Subcutaneous adipose tissue (tissue), 4 donors: ENCODE measurements around the gene SAMM50. TPM values are rescaled to one million over a fixed set of nuclear protein-coding genes. Genes with fewer than 3 reads are reported as not detected.

Source experiments
- total RNA-seq, 4 donors: library from RNA; depleted of rRNA; stranded (reverse); fragments of >200 nt; gene quantifications; one replicate each; pipeline ENCODE4 v1.1.0, GENCODE V29; 2016
- TF ChIP-seq, protein P1 (sequence below): fragments of 450-650 bp; IDR thresholded peaks from one replicate; pipeline ENCODE4 v1.5.1; 2016; ENCODE audit warnings: low read depth, mild to moderate bottlenecking, control low read depth, antibody characterized with exemption, moderate library complexity

The SAMM50 gene
- total RNA-seq, 4 donors from 2014 or later = 31.3 to 54.1 (median 42.2) TPM

DNA sequence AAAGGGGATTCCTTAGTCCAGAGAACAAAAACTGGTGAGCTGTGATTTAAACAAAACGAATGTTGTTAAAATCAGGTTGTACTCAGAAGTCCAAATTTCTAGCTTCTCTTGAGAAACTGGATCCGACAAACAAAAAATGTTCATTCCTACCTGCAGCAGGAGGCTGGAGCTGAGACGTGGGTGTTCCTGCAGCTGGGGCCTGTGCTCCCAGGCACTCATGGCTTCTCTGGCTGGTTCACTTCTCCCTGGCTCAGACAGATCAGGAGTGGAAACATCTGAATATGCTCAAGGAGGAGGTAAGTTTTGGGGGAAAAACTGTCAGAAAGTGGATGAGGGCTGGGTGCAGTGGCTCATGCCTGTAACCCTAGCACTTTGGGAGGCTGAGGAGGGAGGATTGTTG, 44.1 kb downstream of the SAMM50 start:
- TF ChIP-seq, protein P1, sequence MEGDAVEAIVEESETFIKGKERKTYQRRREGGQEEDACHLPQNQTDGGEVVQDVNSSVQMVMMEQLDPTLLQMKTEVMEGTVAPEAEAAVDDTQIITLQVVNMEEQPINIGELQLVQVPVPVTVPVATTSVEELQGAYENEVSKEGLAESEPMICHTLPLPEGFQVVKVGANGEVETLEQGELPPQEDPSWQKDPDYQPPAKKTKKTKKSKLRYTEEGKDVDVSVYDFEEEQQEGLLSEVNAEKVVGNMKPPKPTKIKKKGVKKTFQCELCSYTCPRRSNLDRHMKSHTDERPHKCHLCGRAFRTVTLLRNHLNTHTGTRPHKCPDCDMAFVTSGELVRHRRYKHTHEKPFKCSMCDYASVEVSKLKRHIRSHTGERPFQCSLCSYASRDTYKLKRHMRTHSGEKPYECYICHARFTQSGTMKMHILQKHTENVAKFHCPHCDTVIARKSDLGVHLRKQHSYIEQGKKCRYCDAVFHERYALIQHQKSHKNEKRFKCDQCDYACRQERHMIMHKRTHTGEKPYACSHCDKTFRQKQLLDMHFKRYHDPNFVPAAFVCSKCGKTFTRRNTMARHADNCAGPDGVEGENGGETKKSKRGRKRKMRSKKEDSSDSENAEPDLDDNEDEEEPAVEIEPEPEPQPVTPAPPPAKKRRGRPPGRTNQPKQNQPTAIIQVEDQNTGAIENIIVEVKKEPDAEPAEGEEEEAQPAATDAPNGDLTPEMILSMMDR = no peak

DNA sequence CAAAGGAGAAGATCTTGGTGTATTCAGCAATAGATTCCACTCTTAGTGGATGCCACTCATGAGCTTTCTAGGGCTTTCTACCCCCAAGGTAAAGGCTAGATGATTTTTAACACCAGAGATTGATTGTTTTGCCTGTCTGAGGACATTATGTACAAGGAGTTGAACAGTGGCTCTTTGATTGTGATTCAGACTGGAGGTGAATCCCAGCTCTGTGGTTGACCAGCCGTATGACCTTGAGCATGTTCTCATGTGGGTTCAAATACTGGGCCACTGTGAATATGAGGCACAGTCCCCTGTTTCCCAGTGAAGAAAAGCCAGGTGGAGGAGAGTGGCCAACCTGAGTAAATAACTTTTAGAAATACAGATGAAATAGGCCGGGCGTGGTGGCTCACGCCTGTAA, 44.9 kb downstream of the SAMM50 start:
- TF ChIP-seq, protein P1 = no peak

DNA sequence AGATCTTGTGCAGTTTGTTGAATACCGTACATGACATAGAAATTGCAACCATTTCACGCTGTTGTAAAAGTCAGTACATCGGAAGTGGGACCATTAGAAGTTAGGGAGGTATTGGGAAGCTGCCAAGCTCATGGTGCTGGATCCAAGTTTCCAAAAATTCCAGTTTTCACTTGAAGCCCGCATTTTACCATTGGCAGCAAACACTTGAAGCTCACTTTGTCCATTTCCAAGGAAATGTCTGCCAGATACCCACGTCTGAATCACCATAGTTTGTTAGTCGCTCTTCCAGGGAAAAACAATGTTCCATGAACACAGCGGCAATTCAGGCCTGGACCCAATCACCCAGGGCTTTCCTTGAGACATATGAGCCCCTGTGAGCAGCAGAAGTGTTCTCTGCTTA, 46.3 kb downstream of the SAMM50 start:
- TF ChIP-seq, protein P1 = no peak

DNA sequence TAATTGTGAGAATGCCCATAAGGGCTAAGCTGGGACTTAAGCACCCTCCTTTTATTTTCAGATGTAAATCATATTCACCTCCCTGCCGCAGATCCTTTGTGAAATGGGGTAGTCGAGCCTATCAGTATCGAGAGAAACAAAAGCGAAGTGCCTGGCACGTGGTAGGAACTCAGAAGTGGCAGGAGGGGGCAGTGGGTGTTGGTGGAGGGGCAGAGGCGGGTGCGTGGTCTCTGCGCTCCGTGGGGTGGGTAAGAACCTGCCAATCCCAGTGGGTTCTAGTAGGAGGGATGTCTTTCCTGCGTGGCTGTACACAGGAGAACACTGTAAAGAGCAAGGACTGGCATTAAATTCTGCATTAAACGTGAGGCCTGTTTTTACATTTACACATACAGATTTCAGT, 47.1 kb downstream of the SAMM50 start:
- TF ChIP-seq, protein P1 = no peak

DNA sequence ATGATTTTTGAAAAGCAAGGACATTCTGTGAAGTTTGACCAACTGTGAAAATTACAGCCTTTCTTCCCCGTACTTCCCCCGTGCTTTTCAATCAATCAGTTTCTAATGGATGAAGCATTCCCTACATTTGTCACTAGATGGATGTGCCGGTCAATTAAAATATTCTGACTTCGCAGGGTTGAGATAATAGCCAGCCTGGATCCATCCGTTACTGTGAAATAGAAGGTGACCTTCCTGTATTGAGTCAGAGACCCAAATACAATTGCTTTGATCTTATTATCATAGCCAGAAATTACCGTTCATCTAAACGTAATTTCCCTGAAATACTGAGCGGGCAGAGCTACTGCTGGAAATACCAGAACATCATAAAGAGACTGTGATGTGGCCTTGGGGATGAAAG, 47.8 kb downstream of the SAMM50 start:
- TF ChIP-seq, protein P1 = no peak

DNA sequence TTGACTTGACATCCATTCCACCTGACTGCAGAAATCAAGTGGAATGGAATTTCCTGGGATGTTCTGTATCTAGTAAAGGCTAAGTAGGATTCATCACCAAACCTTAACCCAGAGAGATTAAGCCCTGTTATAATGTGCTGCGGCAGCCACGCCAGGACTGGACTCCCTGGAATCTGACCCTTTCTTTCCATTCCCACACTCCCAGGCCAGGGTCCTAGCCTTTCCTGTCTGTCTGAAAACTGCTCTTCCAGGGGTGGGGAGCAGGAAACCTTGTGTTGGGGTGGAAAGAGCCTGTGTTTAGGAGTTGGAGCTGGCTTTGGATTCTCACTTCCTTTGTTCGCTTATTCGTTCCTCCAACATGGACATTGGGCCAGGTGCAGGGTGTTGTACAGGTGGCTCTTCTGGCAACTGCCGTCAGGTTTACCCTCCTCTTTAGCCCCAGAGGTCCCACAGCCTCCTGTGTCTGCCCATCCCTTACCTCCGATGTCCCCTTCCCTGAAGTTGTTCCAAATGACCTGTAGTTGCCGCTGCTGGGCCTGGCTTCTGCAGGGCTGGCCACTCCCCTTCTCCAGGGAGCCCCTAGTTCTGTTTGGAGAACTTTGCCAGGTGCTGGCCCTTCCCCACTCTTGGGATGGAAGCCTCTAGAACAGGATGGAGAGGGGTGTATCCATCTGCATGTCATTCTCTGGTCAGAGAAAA, 48.3 kb downstream of the SAMM50 start:
- TF ChIP-seq, protein P1 = no peak

DNA sequence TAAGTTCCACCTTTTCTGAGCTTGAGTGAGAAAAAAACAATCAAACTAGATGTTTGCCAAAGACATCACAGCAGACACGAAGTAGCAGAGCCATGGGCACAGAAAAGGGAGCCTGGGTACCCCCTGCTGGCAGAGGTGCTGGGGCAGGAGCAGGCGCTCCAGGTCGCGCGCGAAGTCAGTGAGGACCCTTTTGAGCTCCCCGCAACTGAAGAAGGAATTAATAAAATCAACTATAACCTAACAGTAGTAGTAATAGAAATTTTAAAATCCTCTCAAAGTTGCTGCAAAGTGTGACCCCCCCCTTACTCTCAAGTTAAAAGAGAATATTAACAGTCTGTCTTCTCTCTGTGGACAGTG, 48.8 kb downstream of the SAMM50 start:
- TF ChIP-seq, protein P1 = no peak
